ENCODE data around the gene UBR3.

UBR3 gene

GRCh38 chr2:169900686-169901085 lies 73.4 kb downstream of the UBR3 start:
- TF ChIP-seq, protein P1, sequence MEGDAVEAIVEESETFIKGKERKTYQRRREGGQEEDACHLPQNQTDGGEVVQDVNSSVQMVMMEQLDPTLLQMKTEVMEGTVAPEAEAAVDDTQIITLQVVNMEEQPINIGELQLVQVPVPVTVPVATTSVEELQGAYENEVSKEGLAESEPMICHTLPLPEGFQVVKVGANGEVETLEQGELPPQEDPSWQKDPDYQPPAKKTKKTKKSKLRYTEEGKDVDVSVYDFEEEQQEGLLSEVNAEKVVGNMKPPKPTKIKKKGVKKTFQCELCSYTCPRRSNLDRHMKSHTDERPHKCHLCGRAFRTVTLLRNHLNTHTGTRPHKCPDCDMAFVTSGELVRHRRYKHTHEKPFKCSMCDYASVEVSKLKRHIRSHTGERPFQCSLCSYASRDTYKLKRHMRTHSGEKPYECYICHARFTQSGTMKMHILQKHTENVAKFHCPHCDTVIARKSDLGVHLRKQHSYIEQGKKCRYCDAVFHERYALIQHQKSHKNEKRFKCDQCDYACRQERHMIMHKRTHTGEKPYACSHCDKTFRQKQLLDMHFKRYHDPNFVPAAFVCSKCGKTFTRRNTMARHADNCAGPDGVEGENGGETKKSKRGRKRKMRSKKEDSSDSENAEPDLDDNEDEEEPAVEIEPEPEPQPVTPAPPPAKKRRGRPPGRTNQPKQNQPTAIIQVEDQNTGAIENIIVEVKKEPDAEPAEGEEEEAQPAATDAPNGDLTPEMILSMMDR (IDR thresholded peaks at IDR 0.05; ENCODE audit: insufficient read depth, low read length, missing control alignments): no peak
- no peak overlapping the region for H3K4me3 ChIP-seq (ENCODE audit: low read depth, low read length)
- ChIA-PET CTCF (no interaction called here), POLR2A (no interaction called here)
- DNase-seq (ENCODE audit: low read depth, low spot score): no peak

GRCh38 chr2:169906731-169907130 lies 79.5 kb downstream of the UBR3 start:
- ChIA-PET CTCF (no interaction called here), POLR2A (no interaction called here)
- DNase-seq (ENCODE audit: low read depth, low spot score): no peak
- TF ChIP-seq, protein P1 (IDR thresholded peaks at IDR 0.05; ENCODE audit: insufficient read depth, low read length, missing control alignments): no peak
- H3K4me3 ChIP-seq (ENCODE audit: low read depth, low read length): no peak overlapping the region

DNA sequence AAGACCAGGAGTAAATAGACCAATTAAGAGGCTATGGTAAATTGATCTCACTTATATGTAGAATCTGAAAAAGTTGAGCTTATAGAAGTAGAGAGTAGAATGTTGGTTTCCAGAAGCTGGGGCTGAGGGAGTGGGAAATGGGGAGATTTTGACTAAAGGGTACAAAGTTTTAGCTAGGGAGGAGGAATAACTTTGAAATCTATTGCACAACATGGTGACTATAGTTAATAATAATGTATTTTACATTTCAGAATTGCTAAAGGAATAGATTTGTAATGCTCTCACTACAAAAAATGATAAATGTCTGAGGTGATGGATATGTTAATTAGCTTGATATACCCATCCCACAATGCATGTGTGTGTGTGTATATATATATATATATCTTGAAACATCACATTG lies 82.1 kb downstream of the UBR3 start:
- CTCF ChIA-PET: interaction anchor here (1.0 to 1.7 kb wide), 2 partner anchors 11 to 12 kb away, joined by 3 read pairs; no protein-coding TSS in a partner anchor
- TF ChIP-seq, protein P1 (IDR thresholded peaks at IDR 0.05; ENCODE audit: insufficient read depth, low read length, missing control alignments): no peak
- no peak for DNase-seq (ENCODE audit: low read depth, low spot score)
- POLR2A ChIA-PET: no interaction called here
- no peak overlapping the region for H3K4me3 ChIP-seq (ENCODE audit: low read depth, low read length)

DNA sequence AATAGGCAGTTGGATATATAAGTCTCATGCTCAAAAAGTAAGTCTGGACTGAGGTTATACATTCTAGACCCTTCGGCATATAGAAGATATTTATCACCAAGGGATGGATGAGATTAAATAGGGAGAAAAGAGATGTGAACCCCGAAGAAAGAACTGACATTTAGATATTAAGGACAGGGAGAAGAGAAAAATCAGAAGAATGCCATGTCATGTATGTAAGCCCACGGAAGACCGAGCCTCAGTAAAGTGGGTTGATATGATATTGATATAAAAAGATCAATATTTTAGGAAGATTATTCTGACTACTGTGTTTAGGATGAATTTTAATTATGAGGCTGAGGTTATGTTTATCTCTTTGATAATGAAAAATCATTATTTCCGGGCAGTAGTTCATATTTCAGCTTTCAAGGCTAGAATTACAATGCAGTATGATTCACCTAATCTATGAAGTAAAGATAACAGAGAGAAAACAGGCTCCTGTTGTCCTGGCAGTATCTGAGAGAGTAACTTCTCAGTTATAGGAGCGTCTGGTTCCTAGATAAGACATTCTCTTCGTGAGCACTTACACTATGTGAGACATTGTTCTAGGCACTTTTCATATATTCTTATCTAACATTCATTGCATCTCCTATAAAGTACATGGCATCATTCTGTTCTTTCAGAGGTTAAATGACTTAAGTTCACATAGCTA lies 83.0 kb downstream of the UBR3 start:
- H3K4me3 ChIP-seq (ENCODE audit: low read depth, low read length): no peak overlapping the region
- POLR2A ChIA-PET: no interaction called here
- no peak for DNase-seq (ENCODE audit: low read depth, low spot score)
- TF ChIP-seq, protein P1 (IDR thresholded peaks at IDR 0.05; ENCODE audit: insufficient read depth, low read length, missing control alignments): no peak
- CTCF ChIA-PET: interaction anchor here (0.9 to 1.7 kb wide), 4 partner anchors 11 to 458 kb away, joined by 3 read pairs; no protein-coding TSS in a partner anchor

- no peak for DNase-seq (ENCODE audit: low read depth, low spot score)
- no peak overlapping the region for H3K4me3 ChIP-seq (ENCODE audit: low read depth, low read length)
- TF ChIP-seq, protein P1 (IDR thresholded peaks at IDR 0.05; ENCODE audit: insufficient read depth, low read length, missing control alignments): no peak
- POLR2A ChIA-PET: no interaction called here
- CTCF ChIA-PET: interaction anchor here (0.9 to 1.0 kb wide), 2 partner anchors 19 to 459 kb away, joined by 3 read pairs; no protein-coding TSS in a partner anchor
Observed at GRCh38 chr2:169911119-169911518, 83.9 kb downstream of the UBR3 start.

DNA sequence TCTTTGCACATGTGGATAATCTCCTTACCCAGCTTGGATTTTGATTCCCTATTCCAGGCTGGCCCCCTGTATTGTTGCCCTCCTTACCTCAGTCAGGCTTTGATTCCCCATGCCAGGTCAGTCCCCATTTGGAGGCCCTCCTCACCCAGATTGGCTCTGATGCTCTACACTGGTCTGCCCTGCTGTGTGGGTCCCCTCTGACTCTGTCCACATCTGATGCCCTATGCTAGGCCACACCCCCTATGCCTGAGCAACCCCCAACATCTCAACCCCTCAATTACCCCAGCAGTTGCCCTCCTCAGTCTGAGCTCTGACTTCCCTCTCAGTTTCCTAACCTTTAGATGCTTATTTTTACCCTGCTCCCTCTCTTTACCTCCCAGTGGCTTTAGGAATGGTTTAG lies 89.4 kb downstream of the UBR3 start:
- no peak for DNase-seq (ENCODE audit: low read depth, low spot score)
- H3K4me3 ChIP-seq (ENCODE audit: low read depth, low read length): no peak overlapping the region
- CTCF ChIA-PET: interaction anchor here (0.8 to 3.3 kb wide), 3 partner anchors 12 to 30 kb away, joined by 3 to 13 read pairs (median 3); no protein-coding TSS in a partner anchor
- POLR2A ChIA-PET: no interaction called here
- TF ChIP-seq, protein P1 (IDR thresholded peaks at IDR 0.05; ENCODE audit: insufficient read depth, low read length, missing control alignments): no peak
